HepG2 (cell line): Measurements from ENCODE around the gene ADCY7. TPM values are rescaled to one million over a fixed set of nuclear protein-coding genes. Genes with fewer than 3 reads are reported as not detected.
A peak's percentile ranks its signal among the peaks of the same experiment; 100 is the strongest.

Source experiments
- ATAC-seq: fragments of 200-7000 bp; cut with Tn5 transposase; 3 replicates; pipeline ENCODE4 v1.9.1; 2020; ENCODE audit warnings: mild to moderate bottlenecking, moderate library complexity
- BruUV-seq: library from RNA; stranded (reverse); fragments of 400-500 nt; replicated peaks from 2 replicates; lab custom pipeline; 2021; lab: Mats Ljungman, UMichigan
- CTCF ChIA-PET: fragments of 300-600 bp; formaldehyde crosslinking; extraction: SDS; loops from one replicate; lab custom pipeline; 2021; ENCODE audit warnings: low total read pairs, inconsistent platforms, low intra/inter-chr PET ratio; lab: Yijun Ruan, JAX
- POLR2A ChIA-PET: fragments of 350-600 bp; sonication (Branson Sonifier 250); formaldehyde crosslinking; loops from one replicate; lab custom pipeline; 2020; ENCODE audit warnings: antibody characterized with exemption, inconsistent platforms; lab: Yijun Ruan, JAX
- DNase-seq: peaks from one replicate; pipeline ENCODE4 v3.0.0-alpha.2; 2015; ENCODE audit warnings: low spot score
- FAIRE-seq: peaks from 3 replicates; lab custom pipeline; 2011; peaks lifted over from hg19 to GRCh38; lab: Jason Lieb, UNC
- H2AFZ ChIP-seq: one replicate; pipeline ENCODE4 v1.6.1; 2011; ENCODE audit warnings: low read length, inconsistent platforms
- H3K27ac ChIP-seq: fragments of 300-600 bp; 3 replicates; pipeline ENCODE4 v1.8.0; 2011; ENCODE audit warnings: mixed run types, mild to moderate bottlenecking, mixed read lengths, low read length, inconsistent platforms; ENCODE audit not compliant: insufficient read depth; ENCODE audit errors: extremely low read length
- H3K27me3 ChIP-seq, 2 experiments: fragments of 200-600 bp in 1 of 2; 2 replicates in 1 of 2; 3 replicates in 1 of 2; pipeline versions ENCODE4 v1.6.0 to v1.8.0; 2011; ENCODE audit warnings: low read length in 2 of 2, mild to moderate bottlenecking in 2 of 2, moderate library complexity in 2 of 2, inconsistent platforms in 1 of 2; ENCODE audit not compliant: insufficient read depth in 2 of 2, control insufficient read depth in 1 of 2
- H3K36me3 ChIP-seq, 2 experiments: fragments of 200-600 bp in 1 of 2; replicated peaks in 1 of 2; 2 replicates in 1 of 2; 3 replicates in 1 of 2; pipeline versions ENCODE4 v1.5.1 to v1.8.0; 2011; ENCODE audit warnings: low read length in 2 of 2, inconsistent platforms in 1 of 2; ENCODE audit not compliant: insufficient read depth in 2 of 2, control insufficient read depth in 1 of 2
- H3K4me1 ChIP-seq: 2 replicates; pipeline ENCODE4 v1.5.1; 2012; ENCODE audit warnings: low read length, inconsistent platforms; ENCODE audit not compliant: insufficient read depth
- H3K4me2 ChIP-seq: 2 replicates; pipeline ENCODE4 v1.6.0; 2011; ENCODE audit warnings: low read depth, low read length, inconsistent platforms
- H3K4me3 ChIP-seq, 3 experiments: fragments of 200-600 bp in 1 of 3; sonication (generic), shearing (Covaris generic) in 1 of 3; replicated peaks in 1 of 3; 2 replicates each; pipeline ENCODE4 v1.5.1; 2011 to 2016; ENCODE audit warnings: low read length in 3 of 3, inconsistent platforms in 2 of 3, low read depth in 2 of 3, mild to moderate bottlenecking in 2 of 3, control low read depth in 1 of 3, mixed read lengths in 1 of 3; ENCODE audit not compliant: insufficient read depth in 1 of 3
- H3K79me2 ChIP-seq: one replicate; pipeline ENCODE4 v1.6.1; 2011; ENCODE audit warnings: low read length, inconsistent platforms; ENCODE audit not compliant: insufficient read depth
- H3K9ac ChIP-seq: 2 replicates; pipeline ENCODE4 v1.6.0; 2011; ENCODE audit warnings: mild to moderate bottlenecking, low read depth, low read length, inconsistent platforms; ENCODE audit not compliant: insufficient read depth
- H3K9me3 ChIP-seq: 2 replicates; pipeline ENCODE4 v1.5.1; 2012; ENCODE audit warnings: mild to moderate bottlenecking, low read length
- H4K20me1 ChIP-seq: 2 replicates; pipeline ENCODE4 v1.6.0; 2011; ENCODE audit warnings: inconsistent platforms, mild to moderate bottlenecking, low read length, moderate library complexity; ENCODE audit not compliant: insufficient read depth
- ADNP ChIP-seq: sonication (generic); formaldehyde crosslinking; IDR thresholded peaks from 2 replicates; pipeline ENCODE4 v1.4.0; 2020; ENCODE audit warnings: missing genetic modification reagents
- CEBPB ChIP-seq: IDR thresholded peaks from 2 replicates; pipeline ENCODE4 v1.6.1; 2011; ENCODE audit warnings: low read depth, low read length, improper control_type of control experiment, borderline replicate concordance
- IKZF4 ChIP-seq: sonication (generic); formaldehyde crosslinking; IDR thresholded peaks from 2 replicates; pipeline ENCODE4 v1.5.1; 2020; ENCODE audit warnings: borderline replicate concordance, mild to moderate bottlenecking, low read depth, missing genetic modification reagents; ENCODE audit errors: not compliant biosample characterization
- NCOR1 ChIP-seq: fragments of 200-600 bp; sonication (generic); IDR thresholded peaks from 2 replicates; pipeline ENCODE4 v1.7.0; 2017; ENCODE audit warnings: antibody characterized with exemption, low read length, borderline replicate concordance
- RFX1 ChIP-seq: fragments of 450-650 bp; IDR thresholded peaks from 2 replicates; pipeline ENCODE4 v1.6.1; 2017
- SP4 ChIP-seq: sonication (generic); formaldehyde crosslinking; IDR thresholded peaks from 2 replicates; pipeline ENCODE4 v1.8.1; 2023; ENCODE audit warnings: mild to moderate bottlenecking, missing genetic modification reagents
- TBP ChIP-seq: sonication (generic); formaldehyde crosslinking; IDR thresholded peaks from 2 replicates; pipeline ENCODE4 v1.5.0; 2020; ENCODE audit warnings: missing genetic modification reagents
- ZKSCAN5 ChIP-seq: sonication (generic); formaldehyde crosslinking; IDR thresholded peaks from 2 replicates; pipeline ENCODE4 v1.5.1; 2020; ENCODE audit warnings: mild to moderate bottlenecking, missing genetic modification reagents
- ZMYM3 ChIP-seq: sonication (generic); formaldehyde crosslinking; IDR thresholded peaks from 2 replicates; pipeline ENCODE4 v1.5.1; 2020; ENCODE audit warnings: mild to moderate bottlenecking, missing genetic modification reagents
- ZNF383 ChIP-seq: sonication (generic); formaldehyde crosslinking; IDR thresholded peaks from 2 replicates; pipeline ENCODE4 v1.4.0; 2020; ENCODE audit warnings: missing genetic modification reagents, mild to moderate bottlenecking, borderline replicate concordance
- ZNF44 ChIP-seq: sonication (generic); formaldehyde crosslinking; IDR thresholded peaks from 2 replicates; pipeline ENCODE4 v1.5.1; 2020; ENCODE audit warnings: mild to moderate bottlenecking, missing genetic modification reagents
- ZNF484 ChIP-seq: sonication (generic); formaldehyde crosslinking; IDR thresholded peaks from 2 replicates; pipeline ENCODE4 v1.5.1; 2020; ENCODE audit warnings: mild to moderate bottlenecking, low read depth, missing genetic modification reagents, borderline replicate concordance
- ZNF768 ChIP-seq: sonication (generic); formaldehyde crosslinking; IDR thresholded peaks from 2 replicates; pipeline ENCODE4 v1.4.0; 2020; ENCODE audit warnings: missing genetic modification reagents
- WGBS: methylation state at CpG from one replicate; pipeline ENCODE4 v1.1.6; 2017; ENCODE audit warnings: low lambda C conversion rate; 5-methylcytosine and 5-hydroxymethylcytosine counted together
- in situ Hi-C: cut with HindIII; loops from 2 replicates; pipeline ENCODE4 v1.10.0; 2017; ENCODE audit warnings: low pct_unique_long_range_greater_than_20kb; ENCODE audit not compliant: extremely low pct_ligation_motif_present
- intact Hi-C: fragments of 100-400 bp; cut with micrococcal nuclease; formaldehyde crosslinking; loops from one replicate; pipeline ENCODE4 v1.10.0; 2022; ENCODE audit not compliant: unreplicated experiment
- polyA plus RNA-seq, 8 experiments: library from polyadenylated mRNA; depleted of rRNA in 3 of 8; stranded (reverse) in 7 of 8; unstranded in 1 of 8; fragments of >200 nt; fragmentation: Illumina TruSeq in 4 of 8; extraction: Trizol in 4 of 8; gene quantifications; 2 replicates each; pipeline versions ENCODE4 v1.2.1 to v1.2.3, GENCODE V29; 2011 to 2016; ENCODE audit warnings: low read depth in 4 of 8, missing spikeins in 1 of 8, mixed read lengths in 1 of 8; ENCODE audit not compliant: insufficient read depth in 1 of 8
- total RNA-seq, 5 experiments: library from RNA; depleted of rRNA; stranded (reverse); fragments of >200 nt; fragmentation: Illumina TruSeq; extraction: Trizol; gene quantifications; 2 replicates each; pipeline ENCODE4 v1.2.3, GENCODE V29; 2016; ENCODE audit warnings: low read depth in 1 of 5
- TF ChIP-seq, protein P1 (sequence below): IDR thresholded peaks from 2 replicates; pipeline ENCODE4 v1.6.1; 2016
- TF ChIP-seq, protein P2 (sequence below), 2 experiments: sonication (generic) in 1 of 2; formaldehyde crosslinking in 1 of 2; IDR thresholded peaks; 2 replicates each; pipeline versions ENCODE4 v1.4.0 to v1.6.1; 2016 to 2020; ENCODE audit warnings: borderline replicate concordance in 1 of 2, low read depth in 1 of 2, mild to moderate bottlenecking in 1 of 2, missing genetic modification reagents in 1 of 2
- TF ChIP-seq, protein P3 (sequence below): sonication (generic); formaldehyde crosslinking; IDR thresholded peaks from 2 replicates; pipeline ENCODE4 v1.9.0; 2022; ENCODE audit warnings: missing genetic modification reagents, mild to moderate bottlenecking, borderline replicate concordance

The ADCY7 gene
- total and polyA plus RNA-seq, 2 of the 13 experiments (the other 11 are each of a cell fraction or from before 2014, with no cell fraction given): 2.2 to 4.3 TPM

DNA sequence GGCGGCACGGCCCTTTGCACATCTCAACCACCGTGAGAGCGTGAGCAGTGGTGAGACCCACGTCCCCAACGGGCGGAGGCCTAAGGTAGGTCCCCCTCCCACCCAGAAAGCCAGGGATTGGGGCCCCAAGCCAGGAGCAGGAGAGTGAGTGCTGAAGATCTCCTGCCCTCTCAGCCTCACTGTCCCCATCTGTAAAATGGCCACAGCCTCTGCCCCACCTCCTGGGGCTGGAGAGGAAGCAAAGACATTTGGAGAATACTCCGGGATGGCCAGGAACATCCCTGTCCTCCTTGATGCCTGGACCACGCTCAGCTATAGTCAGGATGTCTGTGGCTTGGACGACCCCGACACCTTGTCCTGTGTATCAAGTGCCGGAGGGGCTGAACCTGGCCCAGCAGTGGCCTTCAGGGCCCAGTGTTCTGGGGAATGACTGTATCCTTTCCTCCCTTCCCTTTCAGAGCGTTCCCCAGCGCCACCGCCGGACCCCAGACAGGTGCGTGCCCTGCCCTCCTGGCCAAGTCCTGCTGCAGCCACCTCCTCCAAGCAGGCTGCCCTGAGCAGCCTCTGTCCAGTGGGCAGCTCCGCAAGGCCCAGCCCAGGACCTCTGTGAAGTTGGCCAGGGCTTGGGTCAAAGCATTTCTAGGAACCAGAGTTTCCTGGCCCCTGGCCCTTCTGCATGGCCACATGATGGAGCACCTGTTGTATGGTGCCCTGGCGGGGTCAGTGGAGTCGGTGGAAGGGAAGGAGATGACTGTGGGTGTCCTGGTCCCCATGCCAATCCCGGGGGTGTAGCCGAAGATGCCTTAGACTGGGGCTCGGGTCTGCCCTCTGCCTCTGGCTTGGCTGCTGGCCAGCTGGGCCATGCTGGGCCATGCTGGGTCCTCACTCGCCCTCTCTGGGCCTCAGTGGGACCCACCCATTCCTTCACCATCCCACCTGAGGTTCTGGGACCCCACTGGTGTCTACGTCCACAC lies 38.4 kb downstream of the ADCY7 start:
- BruUV-seq: no TSS peak
- Histone ChIP-seq H3K79me2 (no peaks in the 10 kb centered on the region), H3K9me3 (no peaks in the 10 kb centered on the region), H3K4me1 (peaks cover 49% of the 10 kb centered on the region), H3K36me3 (no peaks in the 10 kb centered on the region), H3K27ac (no peak overlapping the region), H3K4me3 (no peak overlapping the region; a peak in 1 of 6 replicates), H4K20me1 (no peaks in the 10 kb centered on the region), H3K4me2 (peak overlapping the region; percentile 69; the same call in 1 of the 2 replicates), H2AFZ (no peak overlapping the region), H3K9ac (no peak overlapping the region), H3K27me3 (peaks cover 0 to 24% of the 10 kb centered on the region in 2 experiments; a peak in 2 of 5 replicates)
- intact Hi-C loops (loop anchor here (5.0 kb wide), 1 partner anchor 47 kb away; no protein-coding TSS in a partner anchor), in situ Hi-C loops (loop anchor here (5.0 kb wide), 1 partner anchor 37 kb away; the partner anchor contains the start of gene ADCY7)
- FAIRE-seq: no peak
- DNase-seq: no peak
- ATAC-seq: no peak
- ChIA-PET CTCF (no interaction called here), POLR2A (interaction anchor here (1.0 to 2.3 kb wide), 4 partner anchors 8 to 22 kb away, joined by 3 to 12 read pairs (median 6); no protein-coding TSS in a partner anchor)
- WGBS: 71% methylated on average over 21 of the region's 25 CpGs
- TF ChIP-seq TBP (CRISPR knock-in tag) (no peak), IKZF4 (CRISPR knock-in tag) (no peak), ZNF383 (CRISPR knock-in tag) (no peak), ZMYM3 (CRISPR knock-in tag) (peak; percentile 86), ZNF768 (CRISPR knock-in tag) (peak; percentile 98), ADNP (CRISPR knock-in tag) (0 out of 2 replicates have a peak, but pooled peaks have one; percentile 42), SP4 (CRISPR knock-in tag) (0 out of 2 replicates have a peak, but pooled peaks have one; percentile 19), ZNF44 (CRISPR knock-in tag) (no peak), NCOR1 (no peak), ZKSCAN5 (CRISPR knock-in tag) (no peak), ZNF484 (CRISPR knock-in tag) (no peak), RFX1 (no peak), CEBPB (no peak)
- TF ChIP-seq, protein P1, sequence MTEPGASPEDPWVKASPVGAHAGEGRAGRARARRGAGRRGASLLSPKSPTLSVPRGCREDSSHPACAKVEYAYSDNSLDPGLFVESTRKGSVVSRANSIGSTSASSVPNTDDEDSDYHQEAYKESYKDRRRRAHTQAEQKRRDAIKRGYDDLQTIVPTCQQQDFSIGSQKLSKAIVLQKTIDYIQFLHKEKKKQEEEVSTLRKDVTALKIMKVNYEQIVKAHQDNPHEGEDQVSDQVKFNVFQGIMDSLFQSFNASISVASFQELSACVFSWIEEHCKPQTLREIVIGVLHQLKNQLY (CRISPR knock-in tag): no peak
- TF ChIP-seq, protein P2, sequence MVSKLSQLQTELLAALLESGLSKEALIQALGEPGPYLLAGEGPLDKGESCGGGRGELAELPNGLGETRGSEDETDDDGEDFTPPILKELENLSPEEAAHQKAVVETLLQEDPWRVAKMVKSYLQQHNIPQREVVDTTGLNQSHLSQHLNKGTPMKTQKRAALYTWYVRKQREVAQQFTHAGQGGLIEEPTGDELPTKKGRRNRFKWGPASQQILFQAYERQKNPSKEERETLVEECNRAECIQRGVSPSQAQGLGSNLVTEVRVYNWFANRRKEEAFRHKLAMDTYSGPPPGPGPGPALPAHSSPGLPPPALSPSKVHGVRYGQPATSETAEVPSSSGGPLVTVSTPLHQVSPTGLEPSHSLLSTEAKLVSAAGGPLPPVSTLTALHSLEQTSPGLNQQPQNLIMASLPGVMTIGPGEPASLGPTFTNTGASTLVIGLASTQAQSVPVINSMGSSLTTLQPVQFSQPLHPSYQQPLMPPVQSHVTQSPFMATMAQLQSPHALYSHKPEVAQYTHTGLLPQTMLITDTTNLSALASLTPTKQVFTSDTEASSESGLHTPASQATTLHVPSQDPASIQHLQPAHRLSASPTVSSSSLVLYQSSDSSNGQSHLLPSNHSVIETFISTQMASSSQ (IDR thresholded peaks at IDR 0.05; ENCODE audit: low read depth): no peak
- TF ChIP-seq, protein P2 (CRISPR knock-in tag; IDR thresholded peaks at IDR 0.05; ENCODE audit: borderline replicate concordance): no peak
- TF ChIP-seq, protein P3, sequence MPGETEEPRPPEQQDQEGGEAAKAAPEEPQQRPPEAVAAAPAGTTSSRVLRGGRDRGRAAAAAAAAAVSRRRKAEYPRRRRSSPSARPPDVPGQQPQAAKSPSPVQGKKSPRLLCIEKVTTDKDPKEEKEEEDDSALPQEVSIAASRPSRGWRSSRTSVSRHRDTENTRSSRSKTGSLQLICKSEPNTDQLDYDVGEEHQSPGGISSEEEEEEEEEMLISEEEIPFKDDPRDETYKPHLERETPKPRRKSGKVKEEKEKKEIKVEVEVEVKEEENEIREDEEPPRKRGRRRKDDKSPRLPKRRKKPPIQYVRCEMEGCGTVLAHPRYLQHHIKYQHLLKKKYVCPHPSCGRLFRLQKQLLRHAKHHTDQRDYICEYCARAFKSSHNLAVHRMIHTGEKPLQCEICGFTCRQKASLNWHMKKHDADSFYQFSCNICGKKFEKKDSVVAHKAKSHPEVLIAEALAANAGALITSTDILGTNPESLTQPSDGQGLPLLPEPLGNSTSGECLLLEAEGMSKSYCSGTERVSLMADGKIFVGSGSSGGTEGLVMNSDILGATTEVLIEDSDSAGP (CRISPR knock-in tag): peak; percentile 10
